ENCODE data around the gene HNRNPA1.

GRCh38 chr12:54240129-54240528 is 40.4 kb upstream of the HNRNPA1 start:
- TF ChIP-seq, protein P1, sequence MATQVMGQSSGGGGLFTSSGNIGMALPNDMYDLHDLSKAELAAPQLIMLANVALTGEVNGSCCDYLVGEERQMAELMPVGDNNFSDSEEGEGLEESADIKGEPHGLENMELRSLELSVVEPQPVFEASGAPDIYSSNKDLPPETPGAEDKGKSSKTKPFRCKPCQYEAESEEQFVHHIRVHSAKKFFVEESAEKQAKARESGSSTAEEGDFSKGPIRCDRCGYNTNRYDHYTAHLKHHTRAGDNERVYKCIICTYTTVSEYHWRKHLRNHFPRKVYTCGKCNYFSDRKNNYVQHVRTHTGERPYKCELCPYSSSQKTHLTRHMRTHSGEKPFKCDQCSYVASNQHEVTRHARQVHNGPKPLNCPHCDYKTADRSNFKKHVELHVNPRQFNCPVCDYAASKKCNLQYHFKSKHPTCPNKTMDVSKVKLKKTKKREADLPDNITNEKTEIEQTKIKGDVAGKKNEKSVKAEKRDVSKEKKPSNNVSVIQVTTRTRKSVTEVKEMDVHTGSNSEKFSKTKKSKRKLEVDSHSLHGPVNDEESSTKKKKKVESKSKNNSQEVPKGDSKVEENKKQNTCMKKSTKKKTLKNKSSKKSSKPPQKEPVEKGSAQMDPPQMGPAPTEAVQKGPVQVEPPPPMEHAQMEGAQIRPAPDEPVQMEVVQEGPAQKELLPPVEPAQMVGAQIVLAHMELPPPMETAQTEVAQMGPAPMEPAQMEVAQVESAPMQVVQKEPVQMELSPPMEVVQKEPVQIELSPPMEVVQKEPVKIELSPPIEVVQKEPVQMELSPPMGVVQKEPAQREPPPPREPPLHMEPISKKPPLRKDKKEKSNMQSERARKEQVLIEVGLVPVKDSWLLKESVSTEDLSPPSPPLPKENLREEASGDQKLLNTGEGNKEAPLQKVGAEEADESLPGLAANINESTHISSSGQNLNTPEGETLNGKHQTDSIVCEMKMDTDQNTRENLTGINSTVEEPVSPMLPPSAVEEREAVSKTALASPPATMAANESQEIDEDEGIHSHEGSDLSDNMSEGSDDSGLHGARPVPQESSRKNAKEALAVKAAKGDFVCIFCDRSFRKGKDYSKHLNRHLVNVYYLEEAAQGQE (IDR thresholded peaks at IDR 0.05; ENCODE audit: borderline replicate concordance) = no peak
- TF ChIP-seq, protein P2, sequence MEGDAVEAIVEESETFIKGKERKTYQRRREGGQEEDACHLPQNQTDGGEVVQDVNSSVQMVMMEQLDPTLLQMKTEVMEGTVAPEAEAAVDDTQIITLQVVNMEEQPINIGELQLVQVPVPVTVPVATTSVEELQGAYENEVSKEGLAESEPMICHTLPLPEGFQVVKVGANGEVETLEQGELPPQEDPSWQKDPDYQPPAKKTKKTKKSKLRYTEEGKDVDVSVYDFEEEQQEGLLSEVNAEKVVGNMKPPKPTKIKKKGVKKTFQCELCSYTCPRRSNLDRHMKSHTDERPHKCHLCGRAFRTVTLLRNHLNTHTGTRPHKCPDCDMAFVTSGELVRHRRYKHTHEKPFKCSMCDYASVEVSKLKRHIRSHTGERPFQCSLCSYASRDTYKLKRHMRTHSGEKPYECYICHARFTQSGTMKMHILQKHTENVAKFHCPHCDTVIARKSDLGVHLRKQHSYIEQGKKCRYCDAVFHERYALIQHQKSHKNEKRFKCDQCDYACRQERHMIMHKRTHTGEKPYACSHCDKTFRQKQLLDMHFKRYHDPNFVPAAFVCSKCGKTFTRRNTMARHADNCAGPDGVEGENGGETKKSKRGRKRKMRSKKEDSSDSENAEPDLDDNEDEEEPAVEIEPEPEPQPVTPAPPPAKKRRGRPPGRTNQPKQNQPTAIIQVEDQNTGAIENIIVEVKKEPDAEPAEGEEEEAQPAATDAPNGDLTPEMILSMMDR (IDR thresholded peaks at IDR 0.05; ENCODE audit: poor library complexity, severe bottlenecking) = no peak
- TF ChIP-seq POLR2AphosphoS5 (IDR thresholded peaks at IDR 0.05) = no peak
- TF ChIP-seq TAF1 (IDR thresholded peaks at IDR 0.05; ENCODE audit: low read depth) = no peak
- no peak for TF ChIP-seq EP300 (conservative IDR thresholded peaks at IDR 0.05; ENCODE audit: poor library complexity, severe bottlenecking)
- TF ChIP-seq EZH2 (IDR thresholded peaks at IDR 0.05; ENCODE audit: borderline replicate concordance, insufficient read depth, low read length, poor library complexity, severe bottlenecking) = no peak
